ENCODE results near the gene ZNF14.
"Not testable (repeated sequence)": the region's sequence is repeated elsewhere in the genome, so short reads cannot be mapped to it uniquely, and the experiment has no call there.

DNA sequence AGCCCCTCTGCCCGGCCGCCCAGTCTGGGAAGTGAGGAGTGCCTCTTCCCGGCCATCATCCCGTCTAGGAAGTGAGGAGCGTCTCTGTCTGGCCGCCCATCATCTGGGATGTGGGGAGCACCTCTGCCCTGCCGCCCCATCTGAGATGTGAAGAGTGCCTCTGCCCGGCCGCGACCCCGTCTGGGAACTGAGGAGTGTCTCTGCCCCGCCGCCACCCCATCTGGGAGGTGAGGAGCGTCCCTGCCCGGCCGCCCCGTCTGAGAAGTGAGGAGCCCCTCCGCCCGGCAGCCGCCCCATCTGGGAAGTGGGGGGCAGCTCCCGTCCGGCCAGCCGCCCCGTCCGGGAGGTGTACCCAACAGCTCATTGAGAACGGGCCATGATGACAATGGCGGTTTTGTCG is 37.1 kb upstream of the ZNF14 start:
- TF ChIP-seq, protein P1, sequence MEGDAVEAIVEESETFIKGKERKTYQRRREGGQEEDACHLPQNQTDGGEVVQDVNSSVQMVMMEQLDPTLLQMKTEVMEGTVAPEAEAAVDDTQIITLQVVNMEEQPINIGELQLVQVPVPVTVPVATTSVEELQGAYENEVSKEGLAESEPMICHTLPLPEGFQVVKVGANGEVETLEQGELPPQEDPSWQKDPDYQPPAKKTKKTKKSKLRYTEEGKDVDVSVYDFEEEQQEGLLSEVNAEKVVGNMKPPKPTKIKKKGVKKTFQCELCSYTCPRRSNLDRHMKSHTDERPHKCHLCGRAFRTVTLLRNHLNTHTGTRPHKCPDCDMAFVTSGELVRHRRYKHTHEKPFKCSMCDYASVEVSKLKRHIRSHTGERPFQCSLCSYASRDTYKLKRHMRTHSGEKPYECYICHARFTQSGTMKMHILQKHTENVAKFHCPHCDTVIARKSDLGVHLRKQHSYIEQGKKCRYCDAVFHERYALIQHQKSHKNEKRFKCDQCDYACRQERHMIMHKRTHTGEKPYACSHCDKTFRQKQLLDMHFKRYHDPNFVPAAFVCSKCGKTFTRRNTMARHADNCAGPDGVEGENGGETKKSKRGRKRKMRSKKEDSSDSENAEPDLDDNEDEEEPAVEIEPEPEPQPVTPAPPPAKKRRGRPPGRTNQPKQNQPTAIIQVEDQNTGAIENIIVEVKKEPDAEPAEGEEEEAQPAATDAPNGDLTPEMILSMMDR (IDR thresholded peaks at IDR 0.05; ENCODE audit: poor library complexity) = not testable (repeated sequence)
- TF ChIP-seq EZH2phosphoT487 (IDR thresholded peaks at IDR 0.05; ENCODE audit: low read depth, severe bottlenecking, unreplicated experiment) = not testable (repeated sequence)

Data from hepatocyte (in vitro differentiated cells).